HepG2 (cell line): ENCODE results near the gene ALB. TPM values are rescaled to one million over a fixed set of nuclear protein-coding genes. Genes with fewer than 3 reads are reported as not detected.

Experiments
- AKNA ChIP-seq: sonication (generic); formaldehyde crosslinking; IDR thresholded peaks from 2 replicates; pipeline ENCODE4 v1.4.0; 2020; ENCODE audit warnings: missing genetic modification reagents, borderline replicate concordance
- CBX1 ChIP-seq: IDR thresholded peaks from one replicate; pipeline ENCODE4 v1.6.1; 2016; ENCODE audit warnings: antibody characterized with exemption, low read depth
- DMAP1 ChIP-seq: IDR thresholded peaks from 2 replicates; pipeline ENCODE4 v1.6.1; 2016
- DR1 ChIP-seq: sonication (generic); formaldehyde crosslinking; IDR thresholded peaks from 2 replicates; pipeline ENCODE4 v1.8.0; 2021; ENCODE audit warnings: mild to moderate bottlenecking, missing genetic modification reagents, inconsistent platforms
- HNF1B ChIP-seq: sonication (generic); formaldehyde crosslinking; IDR thresholded peaks from 2 replicates; pipeline ENCODE4 v1.5.1; 2020; ENCODE audit warnings: mild to moderate bottlenecking, moderate library complexity, missing genetic modification reagents
- HNRNPL ChIP-seq: fragments of 200-400 bp; formaldehyde crosslinking; IDR thresholded peaks from 2 replicates; pipeline ENCODE4 v1.6.1; 2017; ENCODE audit warnings: mild to moderate bottlenecking, low read depth, low read length
- KLF13 ChIP-seq: sonication (generic); formaldehyde crosslinking; IDR thresholded peaks from 2 replicates; pipeline ENCODE4 v1.4.0; 2020; ENCODE audit warnings: mild to moderate bottlenecking, missing genetic modification reagents
- NFATC3 ChIP-seq: sonication (generic); formaldehyde crosslinking; IDR thresholded peaks from 2 replicates; pipeline ENCODE4 v1.5.1; 2020; ENCODE audit warnings: mild to moderate bottlenecking, missing genetic modification reagents
- POLR2G ChIP-seq: fragments of 200-400 bp; formaldehyde crosslinking; IDR thresholded peaks from 2 replicates; pipeline ENCODE4 v1.6.1; 2018; ENCODE audit warnings: mild to moderate bottlenecking, low read depth, low read length, moderate library complexity
- TCF12 ChIP-seq, 2 experiments: fragments of 450-650 bp in 1 of 2; sonication (generic) in 1 of 2; formaldehyde crosslinking in 1 of 2; IDR thresholded peaks; 2 replicates each; pipeline versions ENCODE4 v1.6.1 to v1.8.0; 2017 to 2022; ENCODE audit warnings: antibody characterized with exemption in 1 of 2, mild to moderate bottlenecking in 1 of 2, missing genetic modification reagents in 1 of 2, moderate library complexity in 1 of 2
- WIZ ChIP-seq: sonication (generic); formaldehyde crosslinking; IDR thresholded peaks from 2 replicates; pipeline ENCODE4 v1.5.1; 2020; ENCODE audit warnings: mild to moderate bottlenecking, missing genetic modification reagents
- XBP1 ChIP-seq: sonication (generic); formaldehyde crosslinking; IDR thresholded peaks from 2 replicates; pipeline ENCODE4 v1.5.0; 2020; ENCODE audit warnings: missing genetic modification reagents
- YEATS2 ChIP-seq: sonication (generic); formaldehyde crosslinking; IDR thresholded peaks from 2 replicates; pipeline ENCODE4 v1.4.0; 2020; ENCODE audit warnings: missing genetic modification reagents, borderline replicate concordance
- YEATS4 ChIP-seq: sonication (generic); formaldehyde crosslinking; IDR thresholded peaks from 2 replicates; pipeline ENCODE4 v1.4.0; 2020; ENCODE audit warnings: missing genetic modification reagents, borderline replicate concordance
- ZNF335 ChIP-seq: sonication (generic); formaldehyde crosslinking; IDR thresholded peaks from 2 replicates; pipeline ENCODE4 v1.4.0; 2020; ENCODE audit warnings: missing genetic modification reagents
- ZNF598 ChIP-seq: sonication (generic); formaldehyde crosslinking; IDR thresholded peaks from 2 replicates; pipeline ENCODE4 v1.5.1; 2020; ENCODE audit warnings: mild to moderate bottlenecking, missing genetic modification reagents, borderline replicate concordance
- polyA plus RNA-seq, 8 experiments: library from polyadenylated mRNA; depleted of rRNA in 3 of 8; stranded (reverse) in 7 of 8; unstranded in 1 of 8; fragments of >200 nt; fragmentation: Illumina TruSeq in 4 of 8; extraction: Trizol in 4 of 8; gene quantifications; 2 replicates each; pipeline versions ENCODE4 v1.2.1 to v1.2.3, GENCODE V29; 2011 to 2016; ENCODE audit warnings: low read depth in 4 of 8, missing spikeins in 1 of 8, mixed read lengths in 1 of 8; ENCODE audit not compliant: insufficient read depth in 1 of 8
- total RNA-seq, 5 experiments: library from RNA; depleted of rRNA; stranded (reverse); fragments of >200 nt; fragmentation: Illumina TruSeq; extraction: Trizol; gene quantifications; 2 replicates each; pipeline ENCODE4 v1.2.3, GENCODE V29; 2016; ENCODE audit warnings: low read depth in 1 of 5
- TF ChIP-seq, protein P1 (sequence below): sonication (generic); formaldehyde crosslinking; IDR thresholded peaks from 2 replicates; pipeline ENCODE4 v1.4.0; 2020; ENCODE audit warnings: missing genetic modification reagents

Gene ALB
- total and polyA plus RNA-seq, 2 of the 13 experiments (the other 11 are each of a cell fraction or from before 2014, with no cell fraction given), result 22,259 to 22,625 TPM

- TF ChIP-seq, protein P1, sequence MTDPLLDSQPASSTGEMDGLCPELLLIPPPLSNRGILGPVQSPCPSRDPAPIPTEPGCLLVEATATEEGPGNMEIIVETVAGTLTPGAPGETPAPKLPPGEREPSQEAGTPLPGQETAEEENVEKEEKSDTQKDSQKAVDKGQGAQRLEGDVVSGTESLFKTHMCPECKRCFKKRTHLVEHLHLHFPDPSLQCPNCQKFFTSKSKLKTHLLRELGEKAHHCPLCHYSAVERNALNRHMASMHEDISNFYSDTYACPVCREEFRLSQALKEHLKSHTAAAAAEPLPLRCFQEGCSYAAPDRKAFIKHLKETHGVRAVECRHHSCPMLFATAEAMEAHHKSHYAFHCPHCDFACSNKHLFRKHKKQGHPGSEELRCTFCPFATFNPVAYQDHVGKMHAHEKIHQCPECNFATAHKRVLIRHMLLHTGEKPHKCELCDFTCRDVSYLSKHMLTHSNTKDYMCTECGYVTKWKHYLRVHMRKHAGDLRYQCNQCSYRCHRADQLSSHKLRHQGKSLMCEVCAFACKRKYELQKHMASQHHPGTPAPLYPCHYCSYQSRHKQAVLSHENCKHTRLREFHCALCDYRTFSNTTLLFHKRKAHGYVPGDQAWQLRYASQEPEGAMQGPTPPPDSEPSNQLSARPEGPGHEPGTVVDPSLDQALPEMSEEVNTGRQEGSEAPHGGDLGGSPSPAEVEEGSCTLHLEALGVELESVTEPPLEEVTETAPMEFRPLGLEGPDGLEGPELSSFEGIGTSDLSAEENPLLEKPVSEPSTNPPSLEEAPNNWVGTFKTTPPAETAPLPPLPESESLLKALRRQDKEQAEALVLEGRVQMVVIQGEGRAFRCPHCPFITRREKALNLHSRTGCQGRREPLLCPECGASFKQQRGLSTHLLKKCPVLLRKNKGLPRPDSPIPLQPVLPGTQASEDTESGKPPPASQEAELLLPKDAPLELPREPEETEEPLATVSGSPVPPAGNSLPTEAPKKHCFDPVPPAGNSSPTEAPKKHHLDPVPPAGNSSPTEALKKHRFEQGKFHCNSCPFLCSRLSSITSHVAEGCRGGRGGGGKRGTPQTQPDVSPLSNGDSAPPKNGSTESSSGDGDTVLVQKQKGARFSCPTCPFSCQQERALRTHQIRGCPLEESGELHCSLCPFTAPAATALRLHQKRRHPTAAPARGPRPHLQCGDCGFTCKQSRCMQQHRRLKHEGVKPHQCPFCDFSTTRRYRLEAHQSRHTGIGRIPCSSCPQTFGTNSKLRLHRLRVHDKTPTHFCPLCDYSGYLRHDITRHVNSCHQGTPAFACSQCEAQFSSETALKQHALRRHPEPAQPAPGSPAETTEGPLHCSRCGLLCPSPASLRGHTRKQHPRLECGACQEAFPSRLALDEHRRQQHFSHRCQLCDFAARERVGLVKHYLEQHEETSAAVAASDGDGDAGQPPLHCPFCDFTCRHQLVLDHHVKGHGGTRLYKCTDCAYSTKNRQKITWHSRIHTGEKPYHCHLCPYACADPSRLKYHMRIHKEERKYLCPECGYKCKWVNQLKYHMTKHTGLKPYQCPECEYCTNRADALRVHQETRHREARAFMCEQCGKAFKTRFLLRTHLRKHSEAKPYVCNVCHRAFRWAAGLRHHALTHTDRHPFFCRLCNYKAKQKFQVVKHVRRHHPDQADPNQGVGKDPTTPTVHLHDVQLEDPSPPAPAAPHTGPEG (CRISPR knock-in tag), result no peak
- TF ChIP-seq NFATC3 (CRISPR knock-in tag) (no peak), KLF13 (CRISPR knock-in tag) (no peak), DMAP1 (peak; percentile 21; the same call in 1 of the 2 replicates), DR1 (CRISPR knock-in tag) (no peak), AKNA (CRISPR knock-in tag) (no peak), HNRNPL (no peak), CBX1 (no peak), TCF12 (IDR thresholded peaks at IDR 0.05) (no peak), TCF12 (CRISPR knock-in tag; IDR thresholded peaks at IDR 0.05) (peak; percentile 93), POLR2G (peak; percentile 68), XBP1 (CRISPR knock-in tag) (no peak), HNF1B (CRISPR knock-in tag) (0 out of 2 replicates have a peak, but pooled peaks have one; percentile 28), YEATS4 (no peak), ZNF598 (CRISPR knock-in tag) (no peak), YEATS2 (no peak), WIZ (CRISPR knock-in tag) (peak; percentile 24; the same call in 1 of the 2 replicates), ZNF335 (CRISPR knock-in tag) (peak; percentile 75; the same call in 1 of the 2 replicates)
Measured at GRCh38 chr4:73432169-73433000, 28.3 kb downstream of the ALB start (continued).
